NCI-H1417 treated with DMSO at 0.1 percent for 48 hours (cell line): ENCODE measurements around the gene TRPM1.
"Not testable (repeated sequence)": the region's sequence is repeated elsewhere in the genome, so short reads cannot be mapped to it uniquely, and the experiment has no call there.

Experiments used
- DNase-seq: peaks from one replicate; lab custom pipeline; 2025; lab: John Stamatoyannopoulos, UW

The TRPM1 gene

GRCh38 chr15:31116423-31117030 lies 15.0 kb upstream of the TRPM1 start:
- no peak for DNase-seq

GRCh38 chr15:31111091-31111647 lies 9.6 kb upstream of the TRPM1 start:
- DNase-seq, result no peak

GRCh38 chr15:31108836-31109235 lies 7.3 kb upstream of the TRPM1 start:
- DNase-seq, result no peak

- no peak for DNase-seq
Observed at GRCh38 chr15:31106495-31107300, 5.2 kb upstream of the TRPM1 start.

GRCh38 chr15:31104003-31104402 lies 2.5 kb upstream of the TRPM1 start:
- DNase-seq, result no peak

GRCh38 chr15:31102374-31103342 lies 1.1 kb upstream of the TRPM1 start:
- DNase-seq, result no peak

GRCh38 chr15:31102039-31102321 lies 455 bp upstream of the TRPM1 start:
- DNase-seq, result no peak

GRCh38 chr15:31100738-31101137 lies 787 bp downstream of the TRPM1 start:
- no peak for DNase-seq

GRCh38 chr15:31098953-31099740 lies 2.4 kb downstream of the TRPM1 start:
- no peak for DNase-seq

- no peak for DNase-seq
Observed at GRCh38 chr15:31098491-31098917, 3.0 kb downstream of the TRPM1 start.

- no peak for DNase-seq
Observed at GRCh38 chr15:31096563-31096962, 5.0 kb downstream of the TRPM1 start.

- DNase-seq, result no peak
Observed at GRCh38 chr15:31091481-31091880, 10.0 kb downstream of the TRPM1 start.

GRCh38 chr15:31090766-31091165 lies 10.8 kb downstream of the TRPM1 start:
- no peak for DNase-seq

GRCh38 chr15:31089368-31090047 lies 12.0 kb downstream of the TRPM1 start:
- no peak for DNase-seq

GRCh38 chr15:31088672-31089367 lies 12.7 kb downstream of the TRPM1 start:
- DNase-seq, result no peak

- not testable (repeated sequence) for DNase-seq
Observed at GRCh38 chr15:31088041-31088440, 13.5 kb downstream of the TRPM1 start.

GRCh38 chr15:31086344-31086743 lies 15.2 kb downstream of the TRPM1 start:
- DNase-seq, result no peak

GRCh38 chr15:31085359-31085758 lies 16.2 kb downstream of the TRPM1 start:
- DNase-seq, result no peak

- no peak for DNase-seq
Observed at GRCh38 chr15:31084176-31084575, 17.3 kb downstream of the TRPM1 start.

GRCh38 chr15:31083370-31083780 lies 18.1 kb downstream of the TRPM1 start:
- DNase-seq, result no peak
